ACC112 (cell line): ENCODE data around the gene KLHDC7A.
"Not testable (repeated sequence)": the region's sequence is repeated elsewhere in the genome, so short reads cannot be mapped to it uniquely, and the experiment has no call there.

Source experiments
- H2AFZ ChIP-seq: fragments of 200-600 bp; sonication (generic); one replicate; pipeline ENCODE4 v1.6.0; 2017; ENCODE audit warnings: antibody characterized with exemption, low read length; ENCODE audit not compliant: unreplicated experiment
- H3K27ac ChIP-seq: fragments of 200-600 bp; sonication (generic); 2 replicates; pipeline ENCODE4 v1.5.1; 2014; ENCODE audit warnings: low read depth, mild to moderate bottlenecking, antibody characterized with exemption, low read length, moderate library complexity
- H3K27me3 ChIP-seq: fragments of 200-600 bp; sonication (generic); 2 replicates; pipeline ENCODE4 v1.6.1; 2014; ENCODE audit warnings: mild to moderate bottlenecking, antibody characterized with exemption, low read length, moderate library complexity, mixed read lengths; ENCODE audit not compliant: insufficient read depth
- H3K36me3 ChIP-seq: fragments of 200-600 bp; sonication (generic); 2 replicates; pipeline ENCODE4 v1.6.1; 2016; ENCODE audit warnings: mild to moderate bottlenecking, antibody characterized with exemption, low read length, moderate library complexity, mixed read lengths; ENCODE audit not compliant: insufficient read depth
- H3K4me1 ChIP-seq: fragments of 200-600 bp; sonication (generic); one replicate; pipeline ENCODE4 v1.6.1; 2016; ENCODE audit warnings: low read length, mixed read lengths; ENCODE audit not compliant: insufficient read depth, unreplicated experiment, control insufficient read depth
- H3K4me3 ChIP-seq: fragments of 200-600 bp; sonication (generic); 2 replicates; pipeline ENCODE4 v1.5.1; 2014; ENCODE audit warnings: mild to moderate bottlenecking, low read depth, low read length
- H3K79me2 ChIP-seq: fragments of 200-600 bp; sonication (generic); one replicate; pipeline ENCODE4 v1.6.0; 2016; ENCODE audit warnings: low read length; ENCODE audit not compliant: control insufficient read depth, unreplicated experiment, insufficient read depth

Gene KLHDC7A

DNA sequence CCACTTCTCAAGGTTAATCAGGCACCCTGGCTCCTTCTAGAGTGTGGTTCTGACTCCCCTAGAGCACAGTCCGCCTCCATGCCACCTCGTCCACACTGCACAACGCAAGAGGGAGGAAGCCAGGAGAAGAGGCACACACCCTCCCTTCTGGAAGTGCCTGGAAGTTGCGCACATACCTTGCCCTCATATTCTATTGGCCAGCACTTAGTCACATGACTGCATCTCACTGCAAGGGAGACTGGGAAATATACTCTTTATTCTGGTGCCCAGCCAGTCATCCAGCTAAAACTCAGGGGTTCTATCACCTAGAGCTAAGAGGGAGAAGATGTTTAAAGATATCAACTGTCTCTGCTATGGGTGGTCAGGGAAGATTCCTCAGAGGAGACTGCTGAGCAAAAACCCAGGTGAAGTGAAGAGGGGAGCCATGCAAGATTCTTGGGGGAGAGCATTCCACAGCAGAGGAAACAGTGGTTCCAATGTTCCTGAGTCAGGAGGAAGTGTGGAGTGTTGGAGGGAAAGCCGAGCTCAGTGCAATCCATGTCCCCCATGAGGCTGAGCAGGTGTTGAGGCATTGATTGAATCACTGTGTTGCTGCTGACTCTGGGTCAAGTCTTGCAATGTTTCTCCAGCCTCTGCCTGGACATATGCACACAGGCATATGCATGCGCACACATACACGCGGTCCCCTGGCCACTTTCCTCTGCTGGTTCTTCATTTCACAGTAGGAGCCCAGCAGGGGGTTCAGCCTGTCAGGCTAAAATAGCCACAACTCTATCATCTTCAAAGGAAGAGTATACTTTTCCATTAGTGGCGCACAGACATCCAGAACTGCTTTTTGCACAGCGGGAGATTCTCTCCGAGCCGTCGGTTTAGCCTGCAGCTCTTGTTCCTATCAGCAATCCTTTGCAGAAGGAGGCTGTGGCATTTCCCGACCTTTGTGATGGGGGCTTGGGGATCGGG lies 22.3 kb upstream of the KLHDC7A start:
- Histone ChIP-seq H3K4me3 (no peak overlapping the region), H3K27me3 (no peaks in the 10 kb centered on the region), H3K4me1 (no peaks in the 10 kb centered on the region), H2AFZ (no peak overlapping the region), H3K27ac (no peak overlapping the region), H3K36me3 (no peaks in the 10 kb centered on the region), H3K79me2 (no peaks in the 10 kb centered on the region)

DNA sequence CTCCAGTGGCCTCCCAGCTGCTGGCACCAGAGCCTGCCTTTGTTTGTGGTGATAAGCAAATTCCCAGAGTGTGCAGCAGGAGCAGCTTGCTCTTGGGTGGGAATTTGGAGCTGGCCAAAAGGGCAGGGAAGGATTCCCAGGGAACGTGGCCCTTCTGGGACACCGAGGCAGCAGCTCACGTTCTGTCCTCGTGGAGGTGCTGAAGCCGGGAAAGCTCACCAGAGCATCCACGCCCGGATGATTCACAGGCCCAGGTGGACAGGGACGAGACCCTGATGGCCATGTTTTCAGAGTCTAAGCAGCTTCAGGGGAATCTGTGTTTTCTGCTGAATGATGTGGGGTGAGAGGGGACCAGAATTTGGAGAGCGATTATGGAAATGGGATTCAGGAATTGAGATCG lies 19.1 kb upstream of the KLHDC7A start:
- Histone ChIP-seq H3K4me3 (no peak overlapping the region), H3K27ac (no peak overlapping the region), H3K27me3 (no peaks in the 10 kb centered on the region), H3K79me2 (no peaks in the 10 kb centered on the region), H2AFZ (no peak overlapping the region), H3K4me1 (no peaks in the 10 kb centered on the region), H3K36me3 (no peaks in the 10 kb centered on the region)

DNA sequence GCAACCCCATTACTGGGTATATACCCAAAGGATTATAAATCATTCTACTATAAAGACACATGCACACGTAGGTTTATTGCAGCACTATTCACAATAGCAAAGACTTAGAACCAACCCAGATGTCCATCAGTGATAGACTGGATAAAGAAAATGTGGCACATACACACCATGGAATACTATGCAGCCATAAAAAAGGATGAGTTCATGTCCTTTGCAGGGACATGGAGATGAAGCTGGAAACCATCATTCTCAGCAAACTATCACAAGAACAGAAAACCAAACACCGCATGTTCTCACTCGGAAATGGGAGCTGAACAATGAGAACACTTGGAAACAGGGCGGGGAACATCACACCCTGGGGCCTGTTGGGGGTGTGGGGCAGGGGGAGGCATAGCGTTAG lies 18.2 kb upstream of the KLHDC7A start:
- H3K27ac ChIP-seq, H3K79me2 ChIP-seq, H2AFZ ChIP-seq, H3K4me1 ChIP-seq, H3K36me3 ChIP-seq, H3K27me3 ChIP-seq, H3K4me3 ChIP-seq: not testable (repeated sequence)

DNA sequence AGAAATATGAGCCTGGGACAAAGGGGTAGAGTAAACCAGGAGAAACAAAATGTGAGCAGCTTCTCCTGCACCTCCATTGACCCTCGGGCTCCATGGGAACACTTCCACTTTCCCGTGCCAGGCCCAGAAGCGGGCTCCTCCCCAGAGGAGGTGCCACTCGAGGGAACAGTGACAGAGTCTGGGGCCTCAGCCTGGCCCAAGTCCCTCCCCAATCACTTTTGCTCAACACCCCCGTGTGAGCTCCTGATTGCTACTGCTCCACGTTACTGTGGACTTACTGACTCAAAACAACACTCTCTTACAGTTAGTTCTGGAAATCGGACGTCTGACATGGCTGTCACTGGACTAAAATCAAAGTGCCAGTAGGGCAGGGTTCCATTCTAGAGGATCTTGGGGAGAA lies 17.7 kb upstream of the KLHDC7A start:
- Histone ChIP-seq H2AFZ (no peak overlapping the region), H3K27ac (no peak overlapping the region)

DNA sequence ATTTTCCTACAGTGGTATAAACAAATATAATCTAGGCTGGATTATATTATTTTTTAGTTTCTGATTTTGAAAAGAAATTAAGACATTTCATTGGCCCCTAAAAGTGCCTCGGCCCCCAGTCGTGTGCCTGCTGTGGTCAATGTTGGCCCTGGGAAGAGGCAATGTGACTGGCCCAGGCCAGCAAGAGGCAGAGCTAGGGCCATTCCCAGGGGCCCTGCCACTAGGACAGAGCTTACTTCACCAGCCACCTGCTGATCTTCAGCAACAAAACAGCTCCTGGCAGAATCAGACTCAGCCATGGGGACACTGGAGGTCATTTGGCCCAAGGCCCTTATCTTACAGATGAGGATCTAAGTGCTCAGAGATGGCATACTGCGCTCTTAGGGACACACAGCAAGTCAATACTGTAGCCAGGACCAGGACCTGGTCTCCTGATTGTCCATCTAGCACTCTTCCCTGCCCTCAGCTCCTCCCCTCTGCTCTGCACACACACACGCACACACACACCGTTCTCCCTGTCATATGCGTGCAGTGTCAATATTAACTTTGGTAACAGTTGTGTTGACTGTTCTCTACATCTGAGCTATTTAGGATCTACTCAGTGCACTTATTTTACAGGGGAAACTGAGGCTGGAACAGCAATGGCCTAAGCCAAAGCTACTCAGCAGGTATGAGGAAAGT lies 16.6 kb upstream of the KLHDC7A start:
- H3K4me3 ChIP-seq = no peak overlapping the region
- no peaks in the 10 kb centered on the region for H3K27me3 ChIP-seq
- no peaks in the 10 kb centered on the region for H3K36me3 ChIP-seq
- no peaks in the 10 kb centered on the region for H3K79me2 ChIP-seq
- H3K4me1 ChIP-seq = no peaks in the 10 kb centered on the region
- no peak overlapping the region for H3K27ac ChIP-seq
- no peak overlapping the region for H2AFZ ChIP-seq

More for the DNA sequence above, 17.7 kb upstream of the KLHDC7A start:
- no peaks in the 10 kb centered on the region for H3K79me2 ChIP-seq
- no peaks in the 10 kb centered on the region for H3K4me1 ChIP-seq
- H3K27me3 ChIP-seq = no peaks in the 10 kb centered on the region
- H3K36me3 ChIP-seq = no peaks in the 10 kb centered on the region
- H3K4me3 ChIP-seq = no peak overlapping the region

DNA sequence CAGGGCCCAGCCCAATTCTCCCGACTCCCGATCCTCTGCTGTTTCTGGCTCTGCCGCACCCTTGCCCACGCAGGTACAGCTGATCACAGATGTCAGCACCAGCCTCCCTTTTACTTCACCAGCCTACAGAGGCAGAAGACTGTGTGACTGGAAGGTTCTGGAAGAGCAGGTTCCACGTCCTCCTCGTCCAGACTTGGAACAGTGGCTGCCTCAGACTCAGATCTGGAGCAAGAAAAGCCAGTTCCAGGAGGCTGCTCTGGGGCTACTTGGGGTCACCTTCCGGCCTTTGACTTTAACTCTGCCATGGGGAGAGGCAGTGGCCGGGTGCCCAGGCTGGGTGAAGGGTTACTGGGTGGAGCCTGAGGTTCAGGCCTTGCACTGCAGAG lies 16.1 kb upstream of the KLHDC7A start:
- Histone ChIP-seq H3K27me3 (no peaks in the 10 kb centered on the region), H3K4me3 (no peak overlapping the region), H3K4me1 (no peaks in the 10 kb centered on the region), H3K79me2 (no peaks in the 10 kb centered on the region), H3K27ac (no peak overlapping the region), H3K36me3 (no peaks in the 10 kb centered on the region), H2AFZ (no peak overlapping the region)

DNA sequence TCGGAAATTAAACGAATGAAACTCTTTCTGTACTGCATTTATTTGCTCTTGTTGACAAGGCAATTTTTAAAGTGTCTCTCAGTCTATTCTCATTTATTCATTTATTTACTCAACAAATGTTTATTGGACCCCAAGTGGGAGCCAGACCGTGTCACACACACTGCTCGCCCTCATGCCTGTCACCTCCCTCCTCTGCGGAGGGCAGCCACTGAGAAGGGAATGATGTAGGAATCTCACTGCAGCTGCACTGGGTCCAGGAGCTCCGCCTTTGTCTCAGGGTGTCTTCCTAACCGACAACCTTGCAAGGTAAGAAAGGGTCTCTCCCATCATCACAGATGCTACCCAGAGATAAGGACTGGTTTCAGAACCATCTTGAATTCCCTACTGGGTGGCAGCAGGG lies 14.1 kb upstream of the KLHDC7A start:
- no peak overlapping the region for H3K27ac ChIP-seq
- no peaks in the 10 kb centered on the region for H3K27me3 ChIP-seq
- no peak overlapping the region for H3K4me3 ChIP-seq
- no peaks in the 10 kb centered on the region for H3K4me1 ChIP-seq
- H2AFZ ChIP-seq = no peak overlapping the region
- H3K79me2 ChIP-seq = no peaks in the 10 kb centered on the region
- no peaks in the 10 kb centered on the region for H3K36me3 ChIP-seq

DNA sequence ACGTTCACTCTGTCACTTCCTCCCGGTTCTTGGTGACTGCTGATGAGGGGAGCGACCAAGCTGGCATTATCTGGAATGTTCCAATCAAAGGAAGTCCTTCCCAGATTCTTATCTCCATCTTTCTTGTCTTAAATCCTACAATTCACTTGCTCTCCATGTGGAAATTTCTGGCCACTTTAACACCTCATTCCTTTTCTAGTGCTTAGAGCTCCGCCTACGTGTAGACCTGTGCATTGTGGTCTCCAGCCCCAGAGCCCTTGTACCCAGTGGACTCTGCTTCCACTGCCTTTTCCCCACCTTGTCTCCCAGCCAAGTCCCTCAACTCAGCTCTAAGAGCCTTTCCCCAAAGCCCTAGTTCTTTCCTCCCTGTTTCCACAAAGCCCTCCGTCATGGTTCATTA lies 12.2 kb upstream of the KLHDC7A start:
- H3K79me2 ChIP-seq = no peaks in the 10 kb centered on the region
- no peak overlapping the region for H3K27ac ChIP-seq
- H3K27me3 ChIP-seq = no peaks in the 10 kb centered on the region
- no peak overlapping the region for H2AFZ ChIP-seq
- H3K4me1 ChIP-seq = no peaks in the 10 kb centered on the region
- H3K36me3 ChIP-seq = no peaks in the 10 kb centered on the region
- no peak overlapping the region for H3K4me3 ChIP-seq

DNA sequence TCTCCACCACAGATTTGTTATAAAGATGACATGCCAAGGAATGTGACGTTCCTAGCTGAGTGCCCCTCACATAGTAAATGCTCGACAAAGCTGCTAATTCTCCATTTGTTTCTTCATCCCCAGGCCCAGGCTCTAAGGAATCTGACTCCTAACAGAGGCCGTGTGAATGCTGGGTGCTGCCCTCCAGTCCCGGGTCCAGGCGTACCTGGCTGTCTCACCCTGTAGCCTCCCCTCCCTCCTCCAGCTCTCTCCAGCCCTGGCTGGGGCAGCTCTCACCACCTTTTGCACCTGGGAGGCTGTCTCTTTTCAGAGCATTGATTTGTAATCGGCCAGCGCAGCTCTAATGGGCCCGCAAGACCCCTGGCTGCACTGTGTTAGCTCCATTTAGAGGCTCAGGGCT lies 11.2 kb upstream of the KLHDC7A start:
- H3K79me2 ChIP-seq = no peaks in the 10 kb centered on the region
- no peak overlapping the region for H3K27ac ChIP-seq
- H2AFZ ChIP-seq = no peak overlapping the region
- H3K27me3 ChIP-seq = no peaks in the 10 kb centered on the region
- no peak overlapping the region for H3K4me3 ChIP-seq
- no peaks in the 10 kb centered on the region for H3K4me1 ChIP-seq
- H3K36me3 ChIP-seq = no peaks in the 10 kb centered on the region

DNA sequence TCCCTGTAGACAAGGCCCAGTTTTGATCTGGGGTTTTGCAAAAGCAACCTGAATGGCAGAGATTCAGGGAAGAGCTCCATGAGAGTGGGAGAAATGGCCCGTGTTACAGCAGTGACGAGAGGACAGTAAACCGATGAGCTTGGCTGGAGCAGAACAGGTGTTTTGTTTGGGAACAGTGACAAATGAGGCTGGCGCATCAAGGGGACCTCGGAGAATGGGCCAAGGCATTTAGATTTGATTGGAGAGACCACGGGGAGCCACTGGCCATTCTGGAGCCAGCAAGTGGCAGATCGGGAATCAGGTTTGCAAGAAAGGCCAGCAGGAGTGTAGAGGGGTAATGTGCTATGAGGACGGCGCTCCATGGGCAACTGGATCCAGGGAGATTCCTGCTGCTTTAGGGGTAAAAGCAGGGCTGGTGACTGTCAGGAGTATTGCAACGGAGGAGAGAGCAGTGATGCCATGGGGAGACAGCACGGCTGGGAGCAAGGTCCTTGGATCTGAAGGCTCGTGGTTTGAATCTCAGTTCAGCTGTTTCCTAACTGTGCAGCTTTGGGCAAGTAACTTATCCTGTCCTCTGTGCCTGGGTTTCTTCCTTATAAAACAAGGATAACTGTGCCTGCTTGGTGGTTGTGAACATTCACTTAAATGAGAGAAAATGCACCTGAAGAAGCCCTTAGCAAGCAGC lies 9.9 kb upstream of the KLHDC7A start:
- H2AFZ ChIP-seq = no peak overlapping the region
- H3K27ac ChIP-seq = no peak overlapping the region
- no peaks in the 10 kb centered on the region for H3K4me1 ChIP-seq
- no peak overlapping the region for H3K4me3 ChIP-seq
- no peaks in the 10 kb centered on the region for H3K27me3 ChIP-seq
- no peaks in the 10 kb centered on the region for H3K36me3 ChIP-seq
- no peaks in the 10 kb centered on the region for H3K79me2 ChIP-seq
